ENCODE measurements around the gene RECQL5.
A peak's percentile ranks its signal among the peaks of the same experiment; 100 is the strongest.
"Not testable (repeated sequence)": the region's sequence is repeated elsewhere in the genome, so short reads cannot be mapped to it uniquely, and the experiment has no call there.

The RECQL5 gene

GRCh38 chr17:75647921-75648320 is 19.0 kb downstream of the RECQL5 start:
- ATAC-seq (no peak), DNase-seq (no peak)

GRCh38 chr17:75647061-75647460 is 19.9 kb downstream of the RECQL5 start:
- ATAC-seq (no peak), DNase-seq (no peak)

- ATAC-seq: no peak
- no peak for DNase-seq
Measured at GRCh38 chr17:75646638-75646992, 20.3 kb downstream of the RECQL5 start.

- DNase-seq: peak; percentile 18
Measured at GRCh38 chr17:75645889-75646637, 20.9 kb downstream of the RECQL5 start.

GRCh38 chr17:75645501-75645888 is 21.5 kb downstream of the RECQL5 start:
- ATAC-seq: no peak
- DNase-seq: no peak

More at GRCh38 chr17:75645889-75646637, 20.9 kb downstream of the RECQL5 start:
- peak; percentile 49 for ATAC-seq

GRCh38 chr17:75643643-75644017 is 23.3 kb downstream of the RECQL5 start:
- DNase-seq (no peak), ATAC-seq (no peak)

- DNase-seq: no peak
- no peak for ATAC-seq
Measured at GRCh38 chr17:75642784-75643642, 23.9 kb downstream of the RECQL5 start.

- DNase-seq (no peak), ATAC-seq (no peak)
Measured at GRCh38 chr17:75642182-75642783, 24.7 kb downstream of the RECQL5 start.

GRCh38 chr17:75641343-75641742 is 25.6 kb downstream of the RECQL5 start:
- no peak for ATAC-seq
- DNase-seq: no peak

GRCh38 chr17:75640556-75641119 is 26.3 kb downstream of the RECQL5 start:
- ATAC-seq: no peak
- DNase-seq: no peak

- ATAC-seq: no peak
- DNase-seq: no peak
Measured at GRCh38 chr17:75639771-75640555, 27.0 kb downstream of the RECQL5 start.

- ATAC-seq: no peak
- DNase-seq: no peak
Measured at GRCh38 chr17:75639327-75639726, 27.6 kb downstream of the RECQL5 start.

GRCh38 chr17:75638893-75639292 is 28.1 kb downstream of the RECQL5 start:
- no peak for DNase-seq

GRCh38 chr17:75638039-75638438 is 28.9 kb downstream of the RECQL5 start:
- not testable (repeated sequence) for ATAC-seq, DNase-seq

More at GRCh38 chr17:75638893-75639292, 28.1 kb downstream of the RECQL5 start:
- ATAC-seq: no peak

- no peak for ATAC-seq
Measured at GRCh38 chr17:75637551-75637950, 29.4 kb downstream of the RECQL5 start.

GRCh38 chr17:75637143-75637538 is 29.8 kb downstream of the RECQL5 start:
- DNase-seq (no peak), ATAC-seq (no peak)

More at GRCh38 chr17:75637551-75637950, 29.4 kb downstream of the RECQL5 start:
- DNase-seq: no peak

GRCh38 chr17:75636381-75637142 is 30.4 kb downstream of the RECQL5 start:
- no peak for ATAC-seq
- DNase-seq: no peak

- no peak for ATAC-seq
Measured at GRCh38 chr17:75635610-75636202, 31.2 kb downstream of the RECQL5 start.

GRCh38 chr17:75634754-75635609 is 32.0 kb downstream of the RECQL5 start:
- ATAC-seq: no peak
- no peak for DNase-seq

More at GRCh38 chr17:75635610-75636202, 31.2 kb downstream of the RECQL5 start:
- no peak for DNase-seq

GRCh38 chr17:75634376-75634740 is 32.6 kb downstream of the RECQL5 start:
- DNase-seq (no peak), ATAC-seq (no peak)
